GM15510 (cell line): ENCODE measurements around the gene PRSS37.

ENCODE experiments used
- POLR2A ChIP-seq: IDR thresholded peaks from 3 replicates; pipeline ENCODE4 v1.6.1; 2011; ENCODE audit warnings: borderline replicate concordance; ENCODE audit not compliant: insufficient read length; ENCODE audit errors: extremely low read depth

PRSS37 gene

DNA sequence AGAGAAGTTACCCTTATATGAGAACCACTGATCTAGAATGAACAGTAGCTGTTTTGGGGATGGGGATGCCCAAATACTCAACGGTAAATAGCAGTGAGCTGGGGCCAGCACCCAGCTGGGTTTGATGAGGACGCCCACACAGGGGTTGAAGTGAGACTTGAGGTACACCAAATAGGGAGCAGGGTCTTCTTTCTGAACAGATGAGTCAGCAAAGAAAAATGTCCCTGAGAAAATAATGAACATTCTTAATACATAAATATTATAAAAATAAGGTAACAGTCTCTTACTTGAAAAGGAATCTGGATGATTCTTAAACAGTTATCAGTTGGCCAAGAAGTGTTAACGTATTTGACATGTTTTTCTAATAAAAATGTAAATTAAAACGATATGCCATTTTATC is 2.0 kb downstream of the PRSS37 start:
- TF ChIP-seq POLR2A = no peak

- TF ChIP-seq POLR2A = no peak
Observed at GRCh38 chr7:141838581-141838980, 2.7 kb downstream of the PRSS37 start.

DNA sequence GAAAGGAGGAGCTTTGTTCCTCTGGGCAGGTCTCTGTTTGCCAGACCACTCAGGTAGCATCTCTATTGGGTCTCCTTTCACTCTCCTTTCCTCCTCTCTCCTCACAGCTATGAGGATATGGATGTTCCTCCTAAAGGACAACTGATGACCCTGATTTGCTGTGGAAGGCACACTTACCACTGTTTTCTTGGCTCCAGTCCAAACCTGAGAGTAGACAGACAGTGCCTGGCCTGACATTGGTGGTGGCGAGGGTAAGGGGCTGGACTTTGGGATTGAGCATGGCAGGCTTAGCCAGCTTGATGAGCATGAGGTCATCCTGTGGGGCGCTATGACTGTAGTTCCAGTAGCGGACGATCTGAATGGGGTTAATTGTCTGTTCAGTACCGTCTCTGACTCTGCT is 3.6 kb downstream of the PRSS37 start:
- TF ChIP-seq POLR2A = no peak

GRCh38 chr7:141820067-141820466 is 21.2 kb downstream of the PRSS37 start:
- TF ChIP-seq POLR2A = no peak

DNA sequence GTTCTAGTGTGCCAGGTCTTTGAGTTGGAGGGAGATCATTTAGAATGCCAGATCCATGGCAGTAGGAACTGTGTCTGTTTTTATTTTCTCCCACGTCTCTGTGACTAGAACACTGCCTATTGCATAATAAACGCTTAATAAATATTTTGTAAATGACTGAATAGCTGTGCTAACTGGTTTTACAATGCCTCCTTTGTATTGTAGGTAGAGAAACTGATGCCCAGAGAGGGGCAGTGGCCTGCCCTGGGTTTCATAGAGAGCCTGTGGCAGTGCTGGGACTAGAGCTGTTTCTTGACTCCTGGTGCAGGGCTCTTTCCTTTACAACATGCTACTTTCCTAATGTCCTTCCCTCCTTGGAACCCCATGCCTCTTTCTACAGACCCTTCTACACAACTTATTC is 48.8 kb downstream of the PRSS37 start:
- no peak for TF ChIP-seq POLR2A

DNA sequence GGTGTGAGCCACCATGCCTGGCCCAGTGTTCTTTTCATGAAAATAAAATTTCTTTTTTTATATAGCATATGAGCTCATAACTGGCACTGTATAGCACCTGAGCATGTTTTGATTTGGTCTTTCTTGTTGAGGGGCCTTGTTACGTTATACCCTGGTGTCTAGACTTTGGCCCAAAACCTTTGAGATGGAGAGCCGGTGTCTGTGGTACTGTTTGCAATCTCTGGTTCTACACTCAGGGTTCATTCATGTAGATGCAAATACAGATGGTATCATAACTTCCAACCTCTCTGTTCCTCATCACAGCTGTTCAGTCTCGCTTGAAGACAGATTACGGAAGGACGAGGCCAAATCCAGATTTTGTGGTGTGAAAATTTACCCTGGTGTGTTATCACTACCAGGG is 51.4 kb downstream of the PRSS37 start, which contains the start of gene TAS2R5:
TAS2R5 (plus strand) TSS at position 301 of the 400 bp plus-strand sequence. CDS start 145 bp downstream, outside the sequence.
- no peak for TF ChIP-seq POLR2A

DNA sequence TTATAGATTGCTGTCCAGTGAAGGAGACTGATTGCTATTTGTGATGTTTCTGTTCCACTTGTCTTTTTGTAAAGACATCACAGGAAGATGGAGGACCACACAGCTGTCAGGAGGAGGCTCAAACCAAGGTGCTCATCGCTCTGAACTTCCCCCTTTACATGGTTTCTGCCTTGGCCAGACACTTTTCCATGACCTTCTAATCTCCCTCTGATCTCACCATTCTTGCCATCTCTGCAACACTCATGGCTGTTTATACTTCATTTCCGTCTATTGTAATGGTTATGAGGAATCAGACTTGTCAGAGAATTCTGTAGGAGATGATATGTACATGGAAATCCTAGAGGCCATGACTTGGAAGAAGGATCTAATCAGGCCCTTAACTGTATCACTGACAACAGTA is 53.0 kb downstream of the PRSS37 start:
- TF ChIP-seq POLR2A = no peak
